MM.1S (cell line): ENCODE results near the gene ZXDC.

ENCODE experiments used
- CTCF ChIP-seq: fragments of 300-600 bp; sonication (generic); IDR thresholded peaks from 2 replicates; pipeline ENCODE4 v1.5.1; 2016; ENCODE audit warnings: antibody characterized with exemption, low read length, mixed read lengths
- EZH2 ChIP-seq: fragments of 300-600 bp; sonication (generic); optimal IDR thresholded peaks from 2 replicates; pipeline ENCODE3; 2017; ENCODE audit warnings: low read depth, mild to moderate bottlenecking, antibody characterized with exemption, low read length, mixed read lengths
- EZH2phosphoT487 ChIP-seq: fragments of 300-600 bp; sonication (generic); IDR thresholded peaks from 2 replicates; pipeline ENCODE4 v1.6.1; 2018; ENCODE audit warnings: antibody characterized with exemption, low read length

GRCh38 chr3:126434931-126435411 lies 40.7 kb downstream of the ZXDC start:
- TF ChIP-seq CTCF, result no peak
- TF ChIP-seq EZH2, result no peak
- no peak for TF ChIP-seq EZH2phosphoT487
